Astrocyte (in vitro differentiated cells and primary cell): ENCODE measurements around the gene RPRD1B.

Source experiments
- EZH2 ChIP-seq: IDR thresholded peaks from 2 replicates; pipeline ENCODE4 v1.6.1; 2012; ENCODE audit warnings: mild to moderate bottlenecking, low read length, inconsistent platforms; ENCODE audit not compliant: insufficient read depth
- TF ChIP-seq, protein P1 (sequence below): IDR thresholded peaks from 2 replicates; pipeline ENCODE4 v1.5.1; 2011; ENCODE audit warnings: low read depth, mild to moderate bottlenecking, inconsistent platforms, low read length, moderate library complexity; ENCODE audit not compliant: insufficient read depth

DNA sequence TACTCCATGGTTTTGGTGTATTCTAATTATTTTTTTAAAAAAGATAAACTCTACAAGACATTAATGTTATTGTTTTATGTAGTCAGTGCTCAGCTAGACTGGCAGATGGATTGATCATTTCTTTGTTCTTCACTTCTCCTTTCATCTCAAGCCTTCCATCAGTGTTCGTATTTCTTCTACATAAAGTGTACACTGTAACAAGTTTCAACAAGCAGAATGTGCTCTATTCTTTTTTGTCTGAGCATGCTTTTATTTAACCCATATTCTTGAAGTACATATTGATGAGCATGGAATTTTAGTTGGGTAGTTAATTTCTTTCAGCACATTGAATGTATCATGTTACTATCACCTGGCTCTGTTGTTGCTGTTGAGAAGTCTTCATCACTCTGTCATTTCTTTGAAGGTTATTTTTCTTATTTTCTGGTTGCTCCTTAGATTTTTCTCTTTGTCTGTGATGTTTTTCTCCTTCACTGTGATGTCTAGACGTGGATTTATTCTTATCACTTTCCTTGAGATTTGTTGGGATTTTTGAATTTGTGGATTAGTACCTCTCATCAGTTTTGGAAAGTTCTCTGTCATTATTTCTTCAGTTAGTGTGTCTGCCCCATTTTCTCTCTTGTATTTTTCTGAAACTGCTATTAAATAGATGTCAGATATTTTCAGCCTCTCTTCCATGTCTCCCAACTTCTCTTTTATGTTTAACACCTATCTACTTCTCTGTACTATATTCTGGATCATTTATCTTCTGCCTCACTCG is 83.0 kb downstream of the RPRD1B start:
- TF ChIP-seq, protein P1, sequence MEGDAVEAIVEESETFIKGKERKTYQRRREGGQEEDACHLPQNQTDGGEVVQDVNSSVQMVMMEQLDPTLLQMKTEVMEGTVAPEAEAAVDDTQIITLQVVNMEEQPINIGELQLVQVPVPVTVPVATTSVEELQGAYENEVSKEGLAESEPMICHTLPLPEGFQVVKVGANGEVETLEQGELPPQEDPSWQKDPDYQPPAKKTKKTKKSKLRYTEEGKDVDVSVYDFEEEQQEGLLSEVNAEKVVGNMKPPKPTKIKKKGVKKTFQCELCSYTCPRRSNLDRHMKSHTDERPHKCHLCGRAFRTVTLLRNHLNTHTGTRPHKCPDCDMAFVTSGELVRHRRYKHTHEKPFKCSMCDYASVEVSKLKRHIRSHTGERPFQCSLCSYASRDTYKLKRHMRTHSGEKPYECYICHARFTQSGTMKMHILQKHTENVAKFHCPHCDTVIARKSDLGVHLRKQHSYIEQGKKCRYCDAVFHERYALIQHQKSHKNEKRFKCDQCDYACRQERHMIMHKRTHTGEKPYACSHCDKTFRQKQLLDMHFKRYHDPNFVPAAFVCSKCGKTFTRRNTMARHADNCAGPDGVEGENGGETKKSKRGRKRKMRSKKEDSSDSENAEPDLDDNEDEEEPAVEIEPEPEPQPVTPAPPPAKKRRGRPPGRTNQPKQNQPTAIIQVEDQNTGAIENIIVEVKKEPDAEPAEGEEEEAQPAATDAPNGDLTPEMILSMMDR = no peak
- TF ChIP-seq EZH2 = no peak
